Progenitor cell of endocrine pancreas (in vitro differentiated cells): ENCODE results near the gene RAD51C. TPM values are rescaled to one million over a fixed set of nuclear protein-coding genes. Genes with fewer than 3 reads are reported as not detected.

Experiments used
- DNase-seq: peaks from one replicate; pipeline ENCODE4 v3.0.0; 2021; ENCODE audit warnings: low spot score; ENCODE audit not compliant: unreplicated experiment
- H3K27ac Mint-ChIP-seq: 2 replicates; pipeline ENCODE4 v1.8.0; 2021; ENCODE audit warnings: mild to moderate bottlenecking, moderate library complexity, mixed read lengths
- H3K27me3 Mint-ChIP-seq: 2 replicates; pipeline ENCODE4 v1.8.0; 2021; ENCODE audit warnings: mixed read lengths
- H3K36me3 Mint-ChIP-seq: 2 replicates; pipeline ENCODE4 v1.8.0; 2022; ENCODE audit warnings: mixed read lengths; ENCODE audit not compliant: insufficient read depth
- H3K4me1 Mint-ChIP-seq: 2 replicates; pipeline ENCODE4 v1.8.0; 2021; ENCODE audit warnings: low read depth, mixed read lengths
- H3K4me3 Mint-ChIP-seq: 2 replicates; pipeline ENCODE4 v1.8.0; 2021; ENCODE audit warnings: low read depth, mild to moderate bottlenecking, moderate library complexity, mixed read lengths
- H3K9me3 Mint-ChIP-seq: 2 replicates; pipeline ENCODE4 v1.8.0; 2021; ENCODE audit warnings: low read depth, mixed read lengths
- CTCF ChIP-seq: fragments of 200-600 bp; sonication (generic); IDR thresholded peaks from one replicate; pipeline ENCODE4 v1.5.0; 2021; ENCODE audit warnings: antibody characterized with exemption, mild to moderate bottlenecking; ENCODE audit not compliant: unreplicated experiment
- total RNA-seq: library from RNA; stranded (reverse); gene quantifications from 2 replicates; pipeline ENCODE4 v1.2.1, GENCODE V29; 2021

RAD51C gene
- total RNA-seq, 1 donor from 2014 or later: 32.7 TPM

DNA sequence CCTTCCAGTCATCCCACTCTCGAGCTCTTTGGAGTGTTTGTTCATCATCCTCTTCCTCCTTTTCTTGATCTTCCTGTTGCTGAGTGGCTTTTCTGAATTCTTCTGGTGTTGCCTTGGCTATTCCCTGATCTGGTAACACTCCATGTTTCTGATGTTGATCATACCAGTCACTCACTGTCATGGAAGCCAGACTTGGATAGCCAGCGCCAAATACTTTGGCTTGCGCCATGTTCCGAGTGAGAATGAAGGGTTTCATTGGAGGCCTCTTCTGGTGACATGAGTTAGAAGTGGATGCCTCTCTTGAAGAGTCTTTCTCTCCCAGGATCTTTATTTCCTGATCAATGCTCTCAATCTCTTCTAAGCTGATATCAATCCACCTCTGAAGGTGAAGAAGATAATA lies 31.8 kb upstream of the RAD51C start:
- peaks cover 10% of the 10 kb centered on the region for H3K4me1 Mint-ChIP-seq
- TF ChIP-seq CTCF: no peak
- H3K9me3 Mint-ChIP-seq: peaks cover 4% of the 10 kb centered on the region
- no peaks in the 10 kb centered on the region for H3K27me3 Mint-ChIP-seq
- no peak for DNase-seq
- no peaks in the 10 kb centered on the region for H3K36me3 Mint-ChIP-seq
- H3K27ac Mint-ChIP-seq: peak overlapping the region; percentile 87
- H3K4me3 Mint-ChIP-seq: peak overlapping the region; percentile 58

GRCh38 chr17:58661499-58661898 lies 30.9 kb upstream of the RAD51C start:
- H3K4me3 Mint-ChIP-seq: no peak overlapping the region
- TF ChIP-seq CTCF: no peak
- no peak overlapping the region for H3K27ac Mint-ChIP-seq
- no peaks in the 10 kb centered on the region for H3K36me3 Mint-ChIP-seq
- no peak for DNase-seq
- H3K9me3 Mint-ChIP-seq: peaks cover 4% of the 10 kb centered on the region
- peaks cover 10% of the 10 kb centered on the region for H3K4me1 Mint-ChIP-seq
- no peaks in the 10 kb centered on the region for H3K27me3 Mint-ChIP-seq

- DNase-seq: no peak
- no peak for TF ChIP-seq CTCF
- H3K4me3 Mint-ChIP-seq: no peak overlapping the region
- H3K9me3 Mint-ChIP-seq: no peaks in the 10 kb centered on the region
- H3K4me1 Mint-ChIP-seq: peaks cover 4% of the 10 kb centered on the region
- H3K36me3 Mint-ChIP-seq: no peaks in the 10 kb centered on the region
- no peaks in the 10 kb centered on the region for H3K27me3 Mint-ChIP-seq
- no peak overlapping the region for H3K27ac Mint-ChIP-seq
Observed at GRCh38 chr17:58664302-58664701, 28.1 kb upstream of the RAD51C start.

- TF ChIP-seq CTCF: no peak
- Mint-ChIP-seq H3K4me1 (peaks cover 10% of the 10 kb centered on the region), H3K9me3 (no peaks in the 10 kb centered on the region), H3K36me3 (no peaks in the 10 kb centered on the region), H3K4me3 (no peak overlapping the region), H3K27ac (peak overlapping the region; percentile 67), H3K27me3 (peaks cover 9% of the 10 kb centered on the region)
- no peak for DNase-seq
Observed at GRCh38 chr17:58665946-58666857, 26.2 kb upstream of the RAD51C start.

DNA sequence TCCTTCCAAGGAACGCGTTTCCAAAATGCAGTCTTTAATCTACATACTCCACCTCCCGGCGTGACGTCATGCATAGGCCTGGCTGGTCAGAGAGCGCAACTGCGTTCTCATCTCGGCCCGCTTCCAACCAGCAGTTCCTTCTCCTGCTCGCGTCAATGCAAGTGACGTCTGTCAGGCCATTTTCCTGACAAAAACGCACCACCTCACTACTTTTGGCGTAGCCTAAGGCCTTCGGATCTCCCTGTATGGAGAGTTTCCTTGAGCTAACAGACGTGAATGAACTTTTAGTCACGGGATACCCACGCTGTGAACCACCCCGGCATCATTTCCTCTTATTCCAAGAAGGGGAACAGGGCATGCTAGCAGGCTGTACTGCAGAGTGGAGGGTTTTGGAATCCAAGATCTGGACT lies 25.5 kb upstream of the RAD51C start:
- H3K36me3 Mint-ChIP-seq: no peaks in the 10 kb centered on the region
- H3K4me3 Mint-ChIP-seq: no peak overlapping the region
- no peaks in the 10 kb centered on the region for H3K9me3 Mint-ChIP-seq
- no peak for DNase-seq
- TF ChIP-seq CTCF: no peak
- H3K27ac Mint-ChIP-seq: no peak overlapping the region
- peaks cover 10% of the 10 kb centered on the region for H3K4me1 Mint-ChIP-seq
- peaks cover 9% of the 10 kb centered on the region for H3K27me3 Mint-ChIP-seq
